MCF 10A (cell line): ENCODE measurements around the gene ESPNL. TPM values are rescaled to one million over a fixed set of nuclear protein-coding genes. Genes with fewer than 3 reads are reported as not detected.

Experiments
- BruUV-seq: library from RNA; stranded (reverse); fragments of 400-500 nt; replicated peaks from 2 replicates; lab custom pipeline; 2021; lab: Mats Ljungman, UMichigan
- CTCF ChIA-PET: fragments of 300-600 bp; sonication (Branson Sonifier 250); formaldehyde crosslinking; extraction: SDS; loops from one replicate; lab custom pipeline; 2021; ENCODE audit warnings: antibody characterized with exemption, inconsistent platforms; lab: Yijun Ruan, JAX
- POLR2A ChIA-PET: fragments of 300-600, 350-650 bp; sonication (Branson Sonifier 250); formaldehyde crosslinking; extraction: SDS; loops from one replicate; lab custom pipeline; 2020; ENCODE audit warnings: antibody characterized with exemption, inconsistent platforms; lab: Yijun Ruan, JAX
- DNase-seq: peaks from one replicate; pipeline ENCODE4 v3.0.0-alpha.2; 2018; ENCODE audit not compliant: unreplicated experiment
- H3K27ac Mint-ChIP-seq: one replicate; pipeline ENCODE4 v1.8.0; 2022; ENCODE audit warnings: mild to moderate bottlenecking, low read depth, mixed read lengths; ENCODE audit not compliant: unreplicated experiment
- H3K27me3 Mint-ChIP-seq: one replicate; pipeline ENCODE4 v1.8.0; 2022; ENCODE audit warnings: mixed read lengths; ENCODE audit not compliant: insufficient read depth, unreplicated experiment
- H3K36me3 Mint-ChIP-seq: one replicate; pipeline ENCODE4 v1.8.0; 2022; ENCODE audit warnings: mild to moderate bottlenecking, moderate library complexity, mixed read lengths; ENCODE audit not compliant: insufficient read depth, unreplicated experiment
- H3K4me1 Mint-ChIP-seq: one replicate; pipeline ENCODE4 v1.8.0; 2022; ENCODE audit warnings: mixed read lengths; ENCODE audit not compliant: insufficient read depth, unreplicated experiment
- H3K4me3 Mint-ChIP-seq: one replicate; pipeline ENCODE4 v1.8.0; 2022; ENCODE audit warnings: mild to moderate bottlenecking, moderate library complexity, mixed read lengths; ENCODE audit not compliant: unreplicated experiment
- H3K9me3 Mint-ChIP-seq: one replicate; pipeline ENCODE4 v1.8.0; 2022; ENCODE audit warnings: mixed read lengths; ENCODE audit not compliant: unreplicated experiment
- CTCF ChIP-seq: fragments of 200-600 bp; IDR thresholded peaks from one replicate; pipeline ENCODE4 v1.8.0; 2022; ENCODE audit warnings: antibody characterized with exemption, mild to moderate bottlenecking; ENCODE audit not compliant: unreplicated experiment
- intact Hi-C: fragments of 100-400 bp; cut with micrococcal nuclease; formaldehyde crosslinking; loops from 2 replicates; pipeline ENCODE4 v1.14.1; 2022
- total RNA-seq: library from RNA; stranded (reverse); gene quantifications from 2 replicates; pipeline ENCODE4 v1.2.3, GENCODE V29; 2022

ESPNL gene
- total RNA-seq, 1 experiment from 2014 or later, result not detected

GRCh38 chr2:238139196-238140039 lies 39.3 kb downstream of the ESPNL start:
- no peaks in the 10 kb centered on the region for H3K9me3 Mint-ChIP-seq
- intact Hi-C loops, result loop anchor here (5.0 kb wide), 1 partner anchor 77 kb away; the partner anchor contains the start of gene SCLY
- H3K27me3 Mint-ChIP-seq, result no peaks in the 10 kb centered on the region
- DNase-seq, result no peak
- TF ChIP-seq CTCF, result peak; percentile 43
- no peak overlapping the region for H3K4me3 Mint-ChIP-seq
- peaks cover 26% of the 10 kb centered on the region for H3K4me1 Mint-ChIP-seq
- ChIA-PET CTCF (no interaction called here), POLR2A (no interaction called here)
- BruUV-seq, result no TSS peak
- no peaks in the 10 kb centered on the region for H3K36me3 Mint-ChIP-seq
- no peak overlapping the region for H3K27ac Mint-ChIP-seq

GRCh38 chr2:238140040-238140439 lies 39.9 kb downstream of the ESPNL start:
- DNase-seq, result no peak
- ChIA-PET POLR2A (no interaction called here), CTCF (no interaction called here)
- intact Hi-C loops, result no loop called here
- TF ChIP-seq CTCF, result no peak
- Mint-ChIP-seq H3K4me3 (no peak overlapping the region), H3K36me3 (no peaks in the 10 kb centered on the region), H3K4me1 (peaks cover 26% of the 10 kb centered on the region), H3K9me3 (no peaks in the 10 kb centered on the region), H3K27me3 (no peaks in the 10 kb centered on the region), H3K27ac (no peak overlapping the region)
- no TSS peak for BruUV-seq

- Mint-ChIP-seq H3K27me3 (no peaks in the 10 kb centered on the region), H3K4me3 (peak overlapping the region; percentile 50), H3K4me1 (peaks cover 26% of the 10 kb centered on the region), H3K36me3 (no peaks in the 10 kb centered on the region), H3K27ac (peak overlapping the region; percentile 47), H3K9me3 (no peaks in the 10 kb centered on the region)
- intact Hi-C loops, result no loop called here
- CTCF ChIA-PET, result no interaction called here
- POLR2A ChIA-PET, result interaction anchor here (0.6 to 1.3 kb wide), 2 partner anchors 29 to 145 kb away, joined by 3 to 5 read pairs; no protein-coding TSS in a partner anchor
- TF ChIP-seq CTCF, result no peak
- no TSS peak for BruUV-seq
- DNase-seq, result no peak
These were observed 40.8 kb downstream of the ESPNL start for GRCh38 chr2:238140721-238141540.
